ENCODE data around the gene RENBP.

The RENBP gene

GRCh38 chrX:153934148-153934761 is 10.2 kb downstream of the RENBP start:
- DNase-seq (ENCODE audit: low read depth in 3 of 3), result no peak

DNA sequence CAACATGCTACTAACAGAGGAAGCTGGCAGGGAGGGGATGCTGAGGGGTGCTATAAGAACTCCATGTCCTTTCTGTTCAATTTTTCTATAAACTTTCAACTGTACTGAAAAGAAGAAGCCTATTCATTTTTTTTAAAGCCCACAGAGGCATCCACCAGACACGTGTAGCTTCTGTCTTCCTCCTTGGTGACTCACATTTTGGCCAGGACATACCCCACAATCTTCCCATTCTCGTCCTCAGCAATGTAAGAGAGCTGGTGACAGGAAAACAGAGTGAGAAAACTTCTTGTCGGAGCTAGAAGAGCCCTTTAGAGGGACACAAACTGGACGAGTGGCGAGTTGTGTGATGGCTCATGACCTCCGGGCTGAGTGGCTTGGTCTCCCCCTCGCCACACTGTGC is 10.7 kb downstream of the RENBP start:
- no peak for DNase-seq (ENCODE audit: low read depth in 3 of 3)

DNA sequence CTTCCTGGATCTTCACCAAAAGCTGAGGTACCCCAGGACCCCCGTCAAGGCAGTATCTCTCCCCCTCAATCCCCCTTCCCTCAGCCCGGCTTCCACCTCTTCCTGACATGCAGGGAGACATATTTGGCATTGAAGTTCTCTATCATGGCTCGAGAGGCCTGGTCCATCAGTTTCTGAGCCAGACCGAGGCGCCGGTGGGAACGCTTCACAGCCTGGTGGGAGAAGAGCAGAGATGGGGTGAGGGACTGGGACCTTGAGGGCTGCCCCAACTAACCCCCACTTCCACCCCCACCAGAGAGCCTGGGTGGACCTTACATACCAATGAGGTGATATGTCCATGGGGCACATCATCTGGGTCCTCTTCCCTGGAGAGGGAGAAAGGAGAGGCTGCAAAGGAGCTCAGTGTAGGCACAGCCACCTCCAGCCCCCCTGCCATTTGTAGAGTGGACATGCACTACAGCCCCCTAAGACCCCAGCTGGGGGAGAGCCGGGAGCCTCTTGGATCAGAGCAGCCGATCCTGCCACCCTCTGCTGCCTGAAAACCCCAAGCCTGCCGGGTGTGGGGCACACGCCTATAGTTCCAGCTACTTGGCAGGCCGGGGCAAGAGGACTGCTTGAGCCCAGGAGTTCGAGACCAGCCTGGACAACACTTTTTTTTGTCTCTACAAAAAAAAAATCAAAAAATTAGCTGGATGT is 12.1 kb downstream of the RENBP start:
- no peak for DNase-seq (ENCODE audit: low read depth in 3 of 3)

- no peak for DNase-seq (ENCODE audit: low read depth in 3 of 3)
Measured at GRCh38 chrX:153931748-153932147, 12.7 kb downstream of the RENBP start.

GRCh38 chrX:153931151-153931550 is 13.3 kb downstream of the RENBP start:
- DNase-seq (ENCODE audit: low read depth in 3 of 3), result no peak

GRCh38 chrX:153930011-153930910 is 14.2 kb downstream of the RENBP start:
- no peak for DNase-seq (ENCODE audit: low read depth in 3 of 3)

DNA sequence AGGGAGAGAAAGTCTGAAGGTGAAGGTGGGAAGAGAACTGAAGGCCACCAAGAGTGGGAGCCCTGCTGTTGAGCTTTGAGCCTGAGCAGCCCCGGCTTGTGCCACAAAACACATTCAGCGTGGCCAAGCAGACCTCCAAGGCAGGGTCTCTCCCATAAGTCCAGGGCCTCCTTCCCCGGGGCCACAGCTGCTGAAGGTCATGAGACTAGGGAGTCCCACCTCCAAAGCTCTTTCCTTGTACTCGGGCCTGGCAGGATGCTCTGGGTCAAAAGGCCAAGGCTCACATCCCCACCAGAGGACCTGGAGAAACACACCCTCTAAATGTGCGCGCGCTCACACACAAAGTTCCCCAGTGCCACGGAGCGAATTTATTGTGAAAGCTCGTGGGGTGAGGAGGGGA is 14.9 kb downstream of the RENBP start:
- no peak for DNase-seq (ENCODE audit: low read depth in 3 of 3)

GRCh38 chrX:153928846-153929245 is 15.6 kb downstream of the RENBP start:
- no peak for DNase-seq (ENCODE audit: low read depth in 3 of 3)

DNA sequence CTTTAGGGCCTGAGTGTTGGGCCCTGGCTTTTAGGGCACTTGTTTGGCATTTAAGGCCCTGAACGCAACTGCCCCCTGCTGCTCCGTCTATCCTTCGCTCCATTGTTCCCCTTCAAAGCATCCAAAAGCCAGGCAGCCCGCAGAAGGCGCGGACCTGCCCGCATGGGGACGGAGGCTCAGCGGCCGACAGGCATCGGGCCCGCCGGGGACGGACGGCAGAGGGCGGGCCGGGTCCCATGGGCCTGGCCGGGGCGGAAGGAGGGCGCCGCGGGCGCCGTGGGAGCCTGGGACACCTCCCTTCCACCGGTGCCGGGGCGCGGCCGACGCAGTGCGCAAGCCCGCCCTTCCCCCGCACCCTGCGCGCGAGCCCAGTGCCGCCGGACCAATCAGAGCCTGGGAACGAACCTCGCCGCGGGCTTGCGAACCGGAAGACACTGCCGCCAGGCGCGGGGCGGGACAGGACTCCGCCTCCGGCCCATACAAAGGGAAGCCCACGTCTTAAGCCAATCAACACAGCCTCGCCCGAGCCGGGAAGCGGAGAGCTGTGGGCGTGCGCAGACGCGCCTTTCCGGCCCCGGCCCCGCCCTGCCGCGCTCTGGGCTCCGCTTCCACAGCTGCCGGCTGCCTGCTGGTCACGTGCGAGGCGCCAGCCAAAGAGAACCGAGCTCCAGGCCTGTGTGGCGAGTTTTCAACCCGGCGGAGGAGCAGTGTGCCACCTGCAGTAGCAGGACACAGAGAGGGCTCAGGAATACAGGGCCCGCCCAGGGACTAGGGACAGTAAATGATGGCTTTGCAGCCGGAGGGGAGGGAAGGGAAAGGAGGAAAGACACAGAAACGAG is 16.3 kb downstream of the RENBP start:
- DNase-seq (ENCODE audit: low read depth in 3 of 3), result peak; percentile 77 to 90 (median 88)

- no peak for DNase-seq (ENCODE audit: low read depth in 3 of 3)
Measured at GRCh38 chrX:153927672-153927921, 16.8 kb downstream of the RENBP start.

DNA sequence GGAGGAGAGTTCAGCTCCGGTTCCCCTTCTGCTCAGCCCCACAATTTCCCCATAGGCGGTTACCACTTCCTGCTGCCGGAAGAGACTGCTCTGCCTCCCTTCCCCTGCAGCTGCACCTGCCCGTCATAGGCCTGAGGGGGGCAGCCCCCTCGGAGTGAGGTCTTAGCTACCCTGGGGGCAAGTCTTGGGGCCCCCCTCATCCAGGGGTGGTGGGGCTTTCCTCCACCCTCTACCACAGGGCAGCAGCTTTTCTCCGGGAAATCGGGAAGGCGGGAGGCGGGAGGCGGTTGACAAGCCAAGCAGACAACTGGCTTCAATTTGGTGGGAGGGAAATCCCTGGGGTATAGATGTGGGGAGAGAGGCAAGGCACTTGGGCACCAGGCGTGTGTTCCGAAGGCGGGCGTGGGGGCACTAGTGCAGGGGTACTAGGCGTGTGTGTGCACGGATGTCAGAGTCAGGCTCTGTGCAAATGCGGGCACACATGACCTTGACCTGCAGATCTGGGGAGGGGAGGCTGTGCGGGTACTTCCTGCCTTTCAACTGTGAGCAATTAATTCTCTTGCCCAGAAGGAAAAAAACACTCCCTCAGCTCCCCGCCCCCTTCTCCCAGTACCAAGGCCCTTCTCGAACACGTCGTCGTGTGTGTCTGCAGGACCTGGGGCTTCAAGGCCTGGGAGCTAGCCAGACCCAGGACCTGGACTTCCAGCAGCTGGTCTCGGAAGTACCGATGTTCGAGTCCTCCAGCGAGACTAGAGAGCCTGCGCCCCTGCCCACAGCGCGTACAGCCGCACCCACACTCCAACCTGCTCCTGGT is 17.4 kb downstream of the RENBP start:
- DNase-seq (ENCODE audit: low read depth in 3 of 3), result peak in 2 of 3 donors; percentile 31 to 60

DNA sequence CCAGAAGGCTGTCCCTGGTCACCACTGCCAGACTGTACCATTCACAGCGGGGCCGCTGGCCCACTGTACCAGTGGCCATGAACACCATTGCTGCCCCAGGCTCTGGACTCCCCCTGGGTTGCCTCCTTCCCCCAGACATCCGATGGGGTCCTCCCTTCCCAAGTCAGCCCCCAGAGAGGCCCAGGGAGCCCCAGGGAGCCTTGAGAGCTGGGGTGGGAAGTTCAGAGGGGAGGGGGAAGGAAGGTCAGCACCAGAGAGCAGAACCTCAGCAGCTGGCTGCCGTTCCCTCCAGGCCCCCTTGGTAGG is 17.9 kb downstream of the RENBP start:
- DNase-seq (ENCODE audit: low read depth in 3 of 3), result no peak

- peak in 1 of 3 donors; percentile 32 for DNase-seq (ENCODE audit: low read depth in 3 of 3)
Measured at GRCh38 chrX:153925739-153926551, 18.5 kb downstream of the RENBP start, which contains the start of gene ARHGAP4. ARHGAP4 (minus strand) TSS chrX:153926264; CDS start chrX:153926202, 62 bp downstream.

- DNase-seq (ENCODE audit: low read depth in 3 of 3), result no peak
Measured at GRCh38 chrX:153925387-153925738, 19.1 kb downstream of the RENBP start.

- no peak for DNase-seq (ENCODE audit: low read depth in 3 of 3)
Measured at GRCh38 chrX:153924149-153924861, 20.1 kb downstream of the RENBP start.

DNA sequence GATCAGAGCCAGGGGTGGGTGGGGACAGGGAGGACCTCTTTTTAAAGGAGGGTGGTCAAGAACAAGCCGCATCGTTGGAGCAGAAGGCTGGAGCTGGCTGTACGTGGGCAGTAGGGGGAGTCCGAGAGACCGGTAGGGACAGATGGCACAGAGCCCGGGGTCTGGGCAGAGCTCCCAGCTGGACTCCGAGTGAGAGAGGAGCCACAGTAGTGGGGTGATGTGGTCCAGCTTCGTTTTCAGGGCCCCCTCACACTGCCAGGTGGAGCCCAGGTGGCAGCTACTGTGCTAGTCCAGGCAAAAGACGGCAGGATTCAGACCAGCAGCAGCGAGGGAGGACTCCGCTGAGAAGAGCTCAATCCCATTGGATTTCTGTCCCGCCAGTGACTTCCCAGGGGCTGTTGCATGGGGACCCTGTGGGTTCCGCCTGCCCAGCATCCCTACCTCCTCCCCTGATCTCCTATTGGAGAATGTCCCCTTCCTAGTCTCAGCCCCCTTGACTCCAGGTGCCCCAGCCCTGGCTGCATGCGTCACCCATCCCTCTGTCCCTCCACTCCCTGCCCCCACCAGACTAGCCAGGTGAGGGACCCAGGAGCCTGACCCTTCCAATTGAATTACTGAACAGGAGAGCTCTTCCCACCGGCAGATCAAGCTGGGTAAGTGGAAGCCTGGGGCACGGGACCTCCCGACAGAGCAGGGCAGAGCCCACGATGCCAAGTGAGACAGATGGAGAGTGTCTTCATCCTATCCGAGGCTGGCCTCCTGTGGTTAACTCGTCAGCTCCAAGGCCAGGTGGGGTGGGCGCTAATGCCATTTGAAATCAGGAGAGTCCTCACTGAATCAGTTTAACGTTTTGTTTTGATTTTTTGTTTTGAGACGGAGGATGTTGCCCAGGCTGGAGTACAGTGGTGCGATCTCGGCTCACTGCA is 21.2 kb downstream of the RENBP start:
- no peak for DNase-seq (ENCODE audit: low read depth in 3 of 3)

DNA sequence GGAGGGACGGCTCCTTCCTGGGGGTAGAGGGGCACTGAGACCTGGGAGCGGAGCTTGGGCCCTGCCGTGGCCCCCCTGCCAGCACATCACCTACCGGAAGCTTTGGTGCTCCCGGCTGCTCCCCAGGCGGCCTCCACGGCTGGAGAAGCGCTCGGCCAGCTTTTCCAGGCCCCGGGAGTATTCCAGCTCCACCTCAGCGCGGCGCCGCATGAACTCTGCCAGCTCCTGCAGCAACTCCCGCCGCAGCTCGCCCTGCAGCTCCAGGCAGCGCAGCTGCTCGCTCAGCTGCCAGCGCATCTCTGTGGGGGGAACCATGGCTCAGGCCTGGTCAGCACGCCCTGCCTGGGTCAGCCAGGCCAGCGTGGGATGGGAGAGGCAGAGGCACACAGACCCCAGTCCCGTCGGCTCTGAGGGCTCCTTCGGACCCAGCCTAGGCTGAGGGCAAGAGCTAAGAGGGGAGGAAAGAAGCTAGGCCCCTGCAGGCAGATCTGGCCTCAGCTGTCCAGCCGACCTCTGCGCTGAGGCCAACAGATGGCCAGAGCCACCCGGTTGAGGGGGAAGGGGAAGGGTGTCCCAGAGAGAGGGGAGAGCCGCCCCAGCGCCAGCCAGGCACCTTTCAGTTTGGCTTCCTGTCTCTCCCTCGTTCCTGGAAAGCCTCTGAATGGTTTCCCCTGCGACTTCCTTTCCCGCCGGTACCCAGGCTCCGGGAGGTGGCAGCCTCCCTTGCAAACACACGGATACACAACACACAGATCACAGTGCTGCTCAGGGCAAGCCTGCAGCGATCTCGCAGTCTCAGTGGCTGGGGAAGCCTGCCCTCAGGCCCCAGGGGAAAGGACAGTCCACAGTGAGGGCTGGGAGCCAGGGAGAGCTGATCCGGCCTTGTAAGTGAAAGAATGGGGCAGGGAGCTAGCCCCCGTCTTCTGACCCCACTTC is 22.7 kb downstream of the RENBP start:
- no peak for DNase-seq (ENCODE audit: low read depth in 3 of 3)

DNA sequence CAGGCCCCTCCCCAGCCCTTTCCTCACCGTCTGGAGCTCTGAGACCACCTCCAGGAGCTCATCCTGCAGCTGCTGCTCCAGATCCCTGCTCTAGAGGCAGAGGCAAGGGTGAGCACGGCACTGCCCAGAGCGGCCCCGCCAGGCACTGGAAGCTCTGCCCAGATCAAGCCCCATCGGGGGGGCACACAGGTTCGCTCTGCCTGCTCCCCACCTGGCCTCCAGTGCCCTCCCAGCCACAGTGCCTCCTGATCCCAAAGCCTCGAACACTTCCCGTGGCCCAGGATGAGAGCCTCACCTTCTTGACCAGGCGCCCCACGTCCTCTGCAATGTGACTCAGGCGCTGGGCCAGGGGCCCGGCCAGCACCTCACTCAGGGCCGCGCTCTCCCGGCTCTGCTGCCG is 23.4 kb downstream of the RENBP start:
- DNase-seq (ENCODE audit: low read depth in 3 of 3), result no peak

All from stimulated activated CD4-positive, alpha-beta T cell treated with anti-CD3 and anti-CD28 coated beads, TNF-alpha, amount 100 ng/mL, for 48 hours (primary cell).